ENCODE results near the gene CHCHD6. TPM values are rescaled to one million over a fixed set of nuclear protein-coding genes. Genes with fewer than 3 reads are reported as not detected.

The CHCHD6 gene
- total RNA-seq, 1 experiment from 2014 or later = 32.3 TPM

DNA sequence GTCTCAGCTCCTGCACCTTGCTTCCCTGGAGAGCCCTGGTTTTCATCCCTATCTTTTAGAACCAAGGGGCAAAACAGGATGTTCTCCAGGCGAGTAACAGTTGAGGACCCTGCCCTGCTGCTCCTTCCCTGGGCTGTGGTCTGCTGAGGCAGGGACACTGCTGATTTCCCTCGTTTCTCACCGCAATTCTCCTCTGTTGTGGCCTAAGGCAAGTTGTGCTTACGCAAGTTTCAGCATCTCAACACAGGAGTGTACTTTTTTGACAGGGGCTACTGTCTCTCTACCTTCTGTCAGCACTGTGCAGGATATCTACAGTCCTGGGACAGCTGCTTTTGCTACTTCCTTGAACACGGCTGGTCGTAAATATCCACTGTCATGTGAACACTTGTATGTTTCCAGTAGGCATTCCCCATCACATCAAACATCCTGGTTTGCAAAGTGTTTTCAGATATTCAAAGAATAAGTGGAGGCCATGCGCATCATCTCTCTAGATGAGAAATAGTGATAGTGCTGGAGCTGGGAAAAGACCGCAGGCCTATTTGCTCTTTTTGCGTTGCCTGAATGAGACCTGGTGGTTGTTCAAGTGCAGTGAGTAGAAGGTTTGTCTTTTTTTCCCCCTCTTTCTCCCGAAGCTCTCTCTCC is 168.8 kb downstream of the CHCHD6 start:
- in situ Hi-C loops (cut with HindIII; ENCODE audit: low sequenced_read_pairs) = no loop called here
- no peak for DNase-seq (ENCODE audit: low spot score)

DNA sequence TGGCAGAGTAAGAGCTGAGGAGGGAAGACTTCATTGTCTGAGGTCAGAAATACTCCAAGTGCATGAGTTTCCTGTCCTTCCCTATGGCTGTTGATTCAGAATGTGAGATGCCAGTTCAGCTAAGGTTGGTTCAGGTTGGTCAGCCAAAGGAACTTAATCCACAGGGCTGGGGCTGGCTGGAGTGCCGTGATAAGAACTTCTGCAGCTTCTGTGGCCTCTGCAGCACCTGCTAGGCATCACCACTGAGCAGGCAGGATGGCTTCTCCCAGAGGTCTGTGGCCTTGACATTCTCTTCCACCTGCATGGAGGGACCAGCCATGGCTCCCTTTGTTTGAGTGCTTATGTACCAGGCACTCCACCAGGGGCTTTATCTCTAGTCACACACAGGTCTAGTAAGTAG is 169.4 kb downstream of the CHCHD6 start:
- DNase-seq (ENCODE audit: low spot score) = no peak
- in situ Hi-C loops (cut with HindIII; ENCODE audit: low sequenced_read_pairs) = no loop called here

DNA sequence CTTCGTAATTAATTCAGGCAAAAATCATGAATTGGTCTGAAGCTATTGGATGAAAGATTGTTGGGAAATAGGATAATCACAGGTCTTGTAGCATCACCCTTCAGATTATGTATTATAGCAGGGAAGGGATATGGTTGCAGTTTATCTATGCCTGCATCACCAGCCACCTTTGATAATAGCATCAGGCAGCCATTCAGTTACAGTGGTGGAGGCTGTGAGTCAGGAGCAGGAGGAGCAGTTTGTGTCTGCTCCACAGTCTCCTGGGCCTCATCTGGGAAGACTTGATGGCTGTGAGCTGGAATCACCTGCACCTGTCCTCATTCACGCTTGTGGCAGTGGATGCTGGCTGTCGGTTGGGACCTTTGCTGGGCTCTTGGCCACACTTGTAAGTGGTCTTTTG is 174.6 kb downstream of the CHCHD6 start:
- no peak for DNase-seq (ENCODE audit: low spot score)
- in situ Hi-C loops (cut with HindIII; ENCODE audit: low sequenced_read_pairs) = no loop called here

DNA sequence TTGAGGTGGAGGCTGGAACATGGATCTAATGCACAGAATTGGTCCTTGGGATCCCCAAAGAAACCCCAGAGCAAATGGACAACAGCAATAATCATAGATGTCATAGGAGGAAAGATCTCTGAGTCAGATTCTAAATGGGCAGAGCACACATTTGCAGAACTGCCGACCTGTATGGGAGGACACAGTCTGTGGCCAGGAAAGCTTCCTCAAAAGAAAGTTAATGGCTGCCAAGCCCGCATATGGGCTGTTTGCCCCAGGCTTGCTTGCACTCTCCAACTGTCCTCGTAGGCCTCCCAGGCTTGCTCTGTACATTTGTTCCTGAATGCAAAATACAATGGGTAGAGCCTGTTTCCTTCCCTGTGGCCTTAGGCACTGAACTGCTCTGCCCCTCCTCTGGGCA is 176.9 kb downstream of the CHCHD6 start:
- peak; percentile 13 for DNase-seq (ENCODE audit: low spot score)
- in situ Hi-C loops (cut with HindIII; ENCODE audit: low sequenced_read_pairs) = no loop called here

DNA sequence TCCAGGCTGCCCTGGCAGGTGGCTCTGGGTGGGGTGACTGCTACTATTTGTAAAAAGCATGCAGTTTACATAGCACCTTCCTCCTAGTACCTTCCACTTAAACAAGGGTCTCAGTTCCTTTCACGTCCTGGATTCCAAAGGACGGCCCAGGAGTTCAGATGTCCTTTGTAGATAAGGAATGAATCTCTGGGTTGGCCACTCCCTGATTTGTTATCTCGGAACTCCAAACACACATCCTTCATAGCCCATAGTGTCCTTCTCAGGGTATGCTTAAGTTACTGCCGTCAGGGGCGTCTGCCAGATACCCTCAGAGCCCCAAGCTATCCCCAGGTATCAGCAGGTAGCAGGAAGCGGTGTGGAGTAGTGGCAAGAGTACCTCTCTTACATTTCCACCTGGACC is 177.8 kb downstream of the CHCHD6 start:
- no peak for DNase-seq (ENCODE audit: low spot score)
- in situ Hi-C loops (cut with HindIII; ENCODE audit: low sequenced_read_pairs) = no loop called here

DNA sequence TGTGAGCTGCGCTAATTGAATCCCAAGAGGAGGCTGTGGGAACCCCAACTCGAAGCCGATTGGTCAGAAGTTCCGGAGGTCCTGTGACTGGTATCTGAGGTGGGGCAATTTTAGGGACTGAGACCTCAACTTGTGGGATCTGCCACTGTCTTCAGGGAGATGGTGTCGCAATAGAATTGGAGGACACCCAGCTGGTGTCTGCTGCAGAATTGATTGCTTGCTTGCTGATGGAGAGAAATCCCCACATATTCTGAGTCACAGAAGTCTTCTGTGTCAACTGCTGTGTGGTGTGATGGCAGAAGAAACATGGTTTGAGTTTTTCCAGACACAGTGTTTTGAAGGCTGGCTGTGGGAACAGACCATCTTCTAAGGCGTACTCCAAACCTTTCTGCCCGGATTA is 179.2 kb downstream of the CHCHD6 start:
- in situ Hi-C loops (cut with HindIII; ENCODE audit: low sequenced_read_pairs) = no loop called here
- DNase-seq (ENCODE audit: low spot score) = no peak

DNA sequence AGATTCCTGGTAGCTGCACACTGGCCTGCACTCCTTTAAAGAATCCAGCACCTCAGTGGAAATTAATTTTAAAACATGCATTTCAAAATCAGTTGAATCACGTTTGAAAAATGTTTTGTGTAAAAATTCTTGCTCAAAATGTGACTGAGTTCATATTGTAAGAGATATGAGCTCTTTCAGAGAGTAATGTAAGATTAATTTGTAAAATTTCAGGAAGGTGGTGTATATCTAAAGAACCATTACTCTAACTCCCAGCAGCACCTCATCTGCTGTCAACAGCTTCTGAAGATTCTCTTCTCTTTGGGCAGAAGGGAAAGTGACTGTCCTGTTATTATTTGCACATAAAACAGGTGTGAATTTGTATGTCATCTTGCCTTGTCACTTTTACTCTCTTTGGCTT is 181.4 kb downstream of the CHCHD6 start:
- no peak for DNase-seq (ENCODE audit: low spot score)
- in situ Hi-C loops (cut with HindIII; ENCODE audit: low sequenced_read_pairs) = no loop called here

DNA sequence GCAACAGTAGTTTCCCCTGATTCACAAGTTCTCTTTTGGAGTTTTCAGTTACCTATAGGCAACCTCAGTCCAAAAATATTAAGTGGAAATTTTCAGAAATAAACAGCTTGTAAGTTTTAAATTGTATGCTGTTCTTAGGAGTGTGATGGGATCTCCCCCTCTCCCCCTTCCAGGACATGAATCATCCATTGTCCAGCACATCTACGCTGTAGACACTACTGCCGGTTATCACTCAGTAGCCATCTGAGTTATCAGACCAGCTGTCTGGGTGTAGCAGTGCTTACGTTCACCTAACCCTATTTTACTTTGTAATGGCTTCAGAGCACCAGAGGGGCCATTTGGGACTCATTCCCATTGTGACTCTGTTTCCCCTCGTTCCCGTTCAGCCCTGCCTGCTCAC is 182.2 kb downstream of the CHCHD6 start:
- in situ Hi-C loops (cut with HindIII; ENCODE audit: low sequenced_read_pairs) = no loop called here
- DNase-seq (ENCODE audit: low spot score) = no peak

DNA sequence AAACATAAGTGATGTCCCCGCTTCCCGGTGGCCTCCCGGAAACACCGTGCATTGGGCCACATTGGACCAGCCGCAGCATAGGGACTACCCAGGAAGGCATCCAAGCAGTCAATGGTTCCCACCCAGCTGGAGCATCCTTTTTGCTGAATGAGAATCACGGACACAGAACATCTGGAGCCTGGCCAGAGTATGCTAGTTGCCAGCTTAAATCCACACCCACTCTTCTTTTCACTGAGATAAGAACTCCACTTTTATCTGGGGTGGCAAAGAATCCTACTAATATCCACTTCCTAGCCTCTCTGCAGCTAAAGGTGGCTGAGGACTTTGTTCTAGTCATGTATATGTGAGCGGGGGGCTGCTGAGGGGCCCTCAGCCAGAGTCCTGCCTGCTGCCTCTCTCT is 183.6 kb downstream of the CHCHD6 start:
- no peak for DNase-seq (ENCODE audit: low spot score)
- in situ Hi-C loops (cut with HindIII; ENCODE audit: low sequenced_read_pairs) = no loop called here

DNA sequence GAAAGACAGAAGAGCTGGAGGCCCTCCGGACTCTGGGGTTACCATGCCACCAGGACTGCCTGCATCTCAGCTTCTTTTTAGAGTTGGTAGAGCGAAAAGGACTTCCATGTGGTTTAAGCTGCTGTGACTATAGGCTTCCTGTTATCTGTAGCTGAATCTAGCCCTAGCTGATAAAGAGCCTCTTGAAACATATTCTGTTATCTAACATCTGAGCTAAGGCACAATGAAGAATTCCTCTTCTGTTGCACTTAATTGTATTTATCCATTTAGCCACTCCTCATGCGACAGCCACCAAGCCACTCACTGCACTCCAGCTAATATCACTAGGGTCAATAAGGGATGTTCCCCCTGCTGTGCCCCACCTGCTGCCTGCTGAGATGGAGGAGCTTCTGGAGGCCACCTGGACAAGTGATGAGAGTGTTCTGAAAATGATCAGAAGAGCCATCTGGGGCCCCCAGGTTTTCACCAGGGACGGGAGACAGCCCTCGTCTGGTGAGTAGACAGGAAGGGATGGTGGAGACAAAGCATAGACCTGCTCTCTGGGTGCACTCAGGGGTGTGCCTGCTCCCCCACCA is 184.2 kb downstream of the CHCHD6 start:
- DNase-seq (ENCODE audit: low spot score) = no peak
- in situ Hi-C loops (cut with HindIII; ENCODE audit: low sequenced_read_pairs) = no loop called here

DNA sequence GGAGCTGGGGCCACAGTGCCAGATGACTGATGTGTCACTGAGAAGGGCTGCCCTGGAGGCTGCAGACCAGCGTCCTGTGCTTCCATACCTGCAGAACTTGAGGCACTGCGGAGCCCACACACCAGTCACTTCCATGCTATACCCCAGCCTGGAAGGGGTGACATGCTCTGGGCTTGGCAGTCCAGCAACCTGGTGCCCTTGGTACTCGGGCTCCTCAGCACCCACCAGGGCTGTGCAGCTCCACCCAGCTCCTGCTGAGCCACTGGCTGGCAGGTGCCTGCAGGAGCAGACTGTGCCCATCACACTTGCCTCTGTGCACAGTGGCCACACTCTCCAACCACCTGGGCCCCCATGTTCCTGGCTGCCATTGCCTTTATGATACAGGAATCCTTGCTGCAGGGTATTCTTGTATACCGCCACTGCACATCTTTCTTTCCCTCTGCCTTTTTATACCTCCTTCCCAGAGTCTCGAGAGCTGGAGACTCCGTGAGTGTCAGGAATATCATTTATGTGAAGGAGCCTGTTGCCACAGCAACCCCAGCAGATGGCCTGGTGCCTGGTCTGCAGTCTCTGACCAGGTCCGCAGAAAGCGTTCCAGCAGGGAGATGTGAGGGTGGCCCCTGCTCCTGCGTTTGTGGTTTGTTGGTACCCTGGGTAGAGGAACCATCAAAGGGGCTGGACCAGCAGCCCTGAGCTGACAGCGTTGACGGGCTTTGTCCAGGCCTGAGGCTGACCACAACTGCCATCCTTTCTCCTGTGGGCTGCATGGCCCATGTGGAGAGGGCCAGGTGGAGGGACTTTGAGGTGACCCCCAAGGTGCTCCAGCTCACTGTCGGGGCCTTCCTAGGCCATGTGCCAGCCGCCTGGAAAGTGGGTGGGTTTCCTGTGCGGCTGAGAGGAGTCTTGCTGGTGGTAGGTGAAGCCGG is 185.5 kb downstream of the CHCHD6 start:
- in situ Hi-C loops (cut with HindIII; ENCODE audit: low sequenced_read_pairs) = no loop called here
- DNase-seq (ENCODE audit: low spot score) = peak; percentile 57

DNA sequence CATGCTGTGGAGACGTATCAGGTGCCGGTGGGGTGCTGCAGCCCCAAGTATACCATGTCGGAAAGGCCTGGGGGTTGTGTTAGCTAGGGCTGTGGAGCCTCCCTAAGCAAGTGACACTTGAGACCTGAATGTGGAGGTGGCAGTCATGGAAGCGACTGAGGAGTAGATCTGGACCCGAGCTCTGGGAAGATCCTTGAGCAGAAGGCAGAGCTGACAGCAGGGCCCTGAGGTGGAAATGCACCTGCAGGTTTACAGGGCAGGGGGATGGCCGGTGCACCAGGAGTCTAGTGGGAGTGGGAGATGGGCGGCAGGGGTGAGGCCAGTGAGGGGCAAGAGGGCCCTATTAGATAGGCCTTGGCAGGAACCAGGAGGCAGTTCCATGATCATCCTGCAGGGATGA is 187.1 kb downstream of the CHCHD6 start:
- DNase-seq (ENCODE audit: low spot score) = no peak
- in situ Hi-C loops (cut with HindIII; ENCODE audit: low sequenced_read_pairs) = no loop called here

DNA sequence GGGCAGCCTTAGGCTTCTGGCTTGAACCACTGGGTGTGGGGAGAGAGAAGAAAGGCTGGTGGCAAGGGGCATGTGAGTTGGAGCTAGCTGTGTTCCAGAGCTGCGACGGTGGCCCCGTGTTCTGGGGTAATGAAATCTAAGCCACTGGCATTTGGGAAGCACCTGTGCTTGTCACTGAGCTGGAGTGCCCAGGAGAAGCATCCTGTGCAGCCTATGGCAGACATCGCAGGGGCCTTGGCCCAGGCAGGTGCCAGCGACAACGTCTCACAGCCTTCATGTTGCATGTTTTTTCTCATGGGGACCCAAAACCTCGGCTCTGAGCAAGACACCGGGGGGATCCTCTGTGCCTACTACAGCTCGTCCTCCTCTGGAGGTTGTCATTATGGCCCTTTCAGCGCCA is 187.8 kb downstream of the CHCHD6 start:
- DNase-seq (ENCODE audit: low spot score) = no peak
- in situ Hi-C loops (cut with HindIII; ENCODE audit: low sequenced_read_pairs) = no loop called here

DNA sequence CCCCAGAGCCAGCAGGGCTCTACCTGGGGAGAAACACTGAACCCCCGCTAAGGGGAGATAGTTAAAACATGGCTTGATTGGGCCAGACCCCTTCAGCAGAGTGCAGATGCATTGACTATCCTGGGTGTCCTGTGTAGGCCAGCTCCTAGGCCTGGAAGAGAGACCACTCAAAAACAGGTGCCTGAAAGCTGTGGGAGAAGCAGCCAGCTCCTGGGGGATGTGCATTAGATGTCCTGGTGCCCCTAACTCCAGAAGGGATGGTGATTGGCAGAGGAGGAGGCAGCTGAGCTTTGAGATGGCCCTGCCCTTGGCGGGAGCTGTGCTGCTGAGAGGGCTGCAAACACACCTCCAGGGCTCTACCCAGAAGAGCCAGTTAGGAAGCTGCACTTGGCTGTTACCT is 189.6 kb downstream of the CHCHD6 start:
- in situ Hi-C loops (cut with HindIII; ENCODE audit: low sequenced_read_pairs) = no loop called here
- DNase-seq (ENCODE audit: low spot score) = no peak

DNA sequence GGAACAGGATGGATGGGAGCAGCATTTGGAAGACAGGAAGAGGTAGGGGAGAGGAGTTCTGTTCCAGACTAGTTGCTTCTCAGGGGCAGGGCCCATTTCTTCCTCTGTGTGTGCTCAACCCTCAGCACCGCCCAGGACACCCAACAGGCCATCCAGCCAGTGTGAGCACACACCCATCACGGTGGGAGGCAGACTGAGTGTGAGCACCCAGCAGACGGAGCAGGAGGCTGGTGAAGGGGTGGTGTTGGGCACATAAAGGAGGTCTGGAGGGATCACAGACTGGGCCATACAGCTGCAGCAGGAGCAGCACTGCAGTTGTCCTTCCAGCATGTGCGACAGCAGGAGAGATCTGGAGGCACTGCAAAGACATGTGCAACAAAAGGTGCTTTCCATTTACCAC is 190.4 kb downstream of the CHCHD6 start:
- in situ Hi-C loops (cut with HindIII; ENCODE audit: low sequenced_read_pairs) = no loop called here
- DNase-seq (ENCODE audit: low spot score) = no peak

DNA sequence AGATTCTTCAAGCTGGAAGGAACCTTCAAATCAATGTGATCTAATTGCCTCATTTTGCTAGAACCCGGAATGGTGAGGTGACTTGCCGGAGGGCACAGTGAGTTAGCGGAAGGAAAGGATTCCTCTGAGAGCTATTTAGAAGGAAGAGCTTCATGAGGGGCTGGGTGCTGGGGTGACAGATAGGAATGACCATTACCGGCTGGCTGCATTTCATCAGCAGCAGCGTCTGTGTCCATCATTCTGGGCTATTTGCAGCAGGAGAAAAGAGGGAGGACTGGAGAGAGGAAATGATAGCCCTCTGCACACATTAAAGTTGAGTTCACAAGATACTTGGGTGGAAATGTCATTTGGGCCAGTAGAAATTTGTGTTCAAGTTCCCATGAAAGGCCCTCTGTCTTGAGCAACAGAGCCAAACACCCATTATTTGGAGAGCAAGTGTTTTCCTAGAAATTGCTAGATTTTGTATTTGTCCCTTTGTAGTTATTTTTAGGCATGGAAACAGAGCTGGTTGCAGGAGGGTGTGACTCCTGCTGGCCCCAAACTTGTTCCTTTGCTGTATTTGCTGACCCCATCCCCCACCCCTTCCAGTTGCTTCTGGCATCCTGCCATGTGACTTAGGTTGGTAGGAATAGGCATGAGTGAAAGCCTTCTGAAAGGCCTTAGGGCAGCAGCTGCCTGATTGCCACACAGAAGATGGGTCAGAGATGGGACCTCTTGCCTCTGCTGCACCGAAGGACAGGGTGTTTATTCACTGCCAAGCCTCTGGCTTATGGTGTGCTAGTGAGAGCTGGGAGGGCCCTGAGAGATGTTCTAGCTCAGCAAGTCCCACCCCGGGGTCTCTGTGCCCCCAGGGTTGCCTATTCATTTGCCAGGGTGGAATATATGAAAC is 191.4 kb downstream of the CHCHD6 start:
- in situ Hi-C loops (cut with HindIII; ENCODE audit: low sequenced_read_pairs) = no loop called here
- no peak for DNase-seq (ENCODE audit: low spot score)

DNA sequence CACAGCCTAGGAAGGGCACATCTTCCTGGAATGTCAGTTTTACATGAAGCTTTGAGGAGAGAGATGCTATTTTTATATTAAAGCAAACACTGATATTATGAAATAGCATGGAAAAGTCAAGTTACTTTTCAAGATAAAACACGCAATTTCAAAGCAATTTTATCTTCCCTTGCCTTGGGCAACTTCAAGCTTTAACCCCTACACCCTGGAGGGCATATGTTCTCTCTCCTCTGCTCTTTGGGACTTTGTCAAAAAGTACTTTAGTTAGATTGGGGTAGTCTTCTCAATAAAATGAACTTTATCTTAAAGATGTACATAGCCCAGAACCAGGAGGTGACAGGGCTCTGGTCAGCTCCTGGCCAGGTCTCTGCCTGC is 192.0 kb downstream of the CHCHD6 start:
- in situ Hi-C loops (cut with HindIII; ENCODE audit: low sequenced_read_pairs) = no loop called here
- no peak for DNase-seq (ENCODE audit: low spot score)

DNA sequence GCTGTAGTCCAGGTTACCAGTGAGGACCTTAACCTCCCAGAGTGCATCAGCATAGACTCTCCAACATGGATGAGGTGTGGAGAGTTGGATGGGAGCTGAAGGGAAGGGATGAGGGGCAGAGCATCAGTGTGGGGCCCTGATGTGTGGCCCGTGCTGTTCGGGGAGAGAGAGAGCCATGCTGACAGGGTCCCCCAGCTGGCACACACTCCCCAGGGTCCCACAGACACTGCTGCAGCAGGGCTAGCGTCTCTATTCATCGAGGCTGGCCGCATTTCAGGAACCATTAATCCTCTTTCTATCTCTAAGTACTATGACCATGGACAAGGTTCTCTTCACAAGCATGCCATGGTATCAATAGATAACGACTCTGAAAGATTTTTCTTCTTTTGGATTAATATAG is 192.9 kb downstream of the CHCHD6 start:
- in situ Hi-C loops (cut with HindIII; ENCODE audit: low sequenced_read_pairs) = no loop called here
- no peak for DNase-seq (ENCODE audit: low spot score)

DNA sequence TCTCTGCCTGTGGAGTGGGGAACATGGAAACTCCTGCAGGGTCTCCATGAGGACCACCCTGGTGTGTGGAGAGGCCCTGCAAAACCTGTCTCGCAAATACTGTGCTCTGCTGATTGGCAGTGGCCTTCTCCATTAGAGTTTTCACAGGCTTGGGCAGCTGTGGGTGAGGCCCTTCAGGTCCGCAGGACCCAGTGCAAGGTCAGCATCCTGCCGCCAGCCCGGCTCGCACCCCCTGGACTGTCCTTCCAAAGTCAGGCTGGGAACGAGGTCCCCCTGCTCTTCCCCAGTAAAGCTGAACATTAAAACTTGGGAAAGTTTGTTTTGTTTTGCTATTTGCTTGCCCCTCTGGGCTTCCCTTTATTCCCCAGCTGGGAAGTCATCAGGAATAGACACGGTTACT is 193.9 kb downstream of the CHCHD6 start:
- in situ Hi-C loops (cut with HindIII; ENCODE audit: low sequenced_read_pairs) = no loop called here

More for the DNA sequence above, 193.9 kb downstream of the CHCHD6 start:
- no peak for DNase-seq (ENCODE audit: low spot score)
